GM12878 (cell line): Measurements from ENCODE around the gene EML1. TPM values are rescaled to one million over a fixed set of nuclear protein-coding genes. Genes with fewer than 3 reads are reported as not detected.

Experiments used
- BCL11A ChIP-seq: IDR thresholded peaks from 2 replicates; pipeline ENCODE4 v1.6.1; 2011; ENCODE audit warnings: low read depth, low read length
- CHD1 ChIP-seq: IDR thresholded peaks from 2 replicates; pipeline ENCODE4 v1.6.1; 2012; ENCODE audit warnings: low read depth, low read length, improper control_type of control experiment
- CHD2 ChIP-seq: IDR thresholded peaks from 2 replicates; pipeline ENCODE4 v1.6.1; 2011; ENCODE audit warnings: low read depth, low read length, improper control_type of control experiment, borderline replicate concordance
- CTCF ChIP-seq, 3 experiments: IDR thresholded peaks in 2 of 3; conservative IDR thresholded peaks in 1 of 3; 2 replicates each; pipeline ENCODE4 v1.5.1; 2011; ENCODE audit warnings: low read depth in 3 of 3, low read length in 3 of 3, mild to moderate bottlenecking in 3 of 3, control low read depth in 2 of 3, moderate library complexity in 2 of 3, inconsistent platforms in 1 of 3, mixed read lengths in 1 of 3; ENCODE audit not compliant: control insufficient read depth in 2 of 3, insufficient read depth in 1 of 3; ENCODE audit errors: extremely low read depth in 1 of 3
- IRF4 ChIP-seq: IDR thresholded peaks from 2 replicates; pipeline ENCODE4 v1.6.1; 2011; ENCODE audit warnings: low read depth, low read length
- POU2F2 ChIP-seq: IDR thresholded peaks from 3 replicates; pipeline ENCODE4 v1.6.1; 2011; ENCODE audit warnings: low read depth, mild to moderate bottlenecking, low read length, borderline replicate concordance
- RUNX3 ChIP-seq: IDR thresholded peaks from 2 replicates; pipeline ENCODE4 v1.6.1; 2012; ENCODE audit warnings: low read length, inconsistent platforms
- SREBF1 ChIP-seq: IDR thresholded peaks from 2 replicates; pipeline ENCODE4 v1.6.1; 2012; ENCODE audit warnings: mild to moderate bottlenecking, low read length
- STAT1 ChIP-seq: fragments of 450-650 bp; conservative IDR thresholded peaks from 2 replicates; pipeline ENCODE4 v1.6.1; 2014; ENCODE audit warnings: antibody characterized with exemption, mild to moderate bottlenecking
- TAF1 ChIP-seq: IDR thresholded peaks from 2 replicates; pipeline ENCODE4 v1.6.1; 2011; ENCODE audit warnings: mild to moderate bottlenecking, low read depth, low read length, borderline replicate concordance
- ZBTB40 ChIP-seq: fragments of 450-650 bp; IDR thresholded peaks from 2 replicates; pipeline ENCODE4 v1.6.1; 2016; ENCODE audit warnings: mild to moderate bottlenecking, moderate library complexity, borderline replicate concordance
- ZNF207 ChIP-seq: fragments of 450-650 bp; IDR thresholded peaks from 2 replicates; pipeline ENCODE4 v1.6.1; 2014; ENCODE audit warnings: antibody characterized with exemption, mild to moderate bottlenecking, borderline replicate concordance
- polyA plus RNA-seq, 11 experiments: library from polyadenylated mRNA; depleted of rRNA in 4 of 11; unstranded in 6 of 11; stranded (reverse) in 5 of 11; fragments of >200 nt; fragmentation: Nextera tagmentation in 4 of 11; fragmentation: Illumina TruSeq in 1 of 11; extraction: Ambion mirVana in 4 of 11; extraction: Trizol in 1 of 11; gene quantifications; 1 replicate in 1 of 11; 2 replicates in 10 of 11; pipeline versions ENCODE4 v1.2.1 to v1.2.3, GENCODE V29; 2011 to 2016; ENCODE audit warnings: inconsistent platforms in 2 of 11, missing spikeins in 2 of 11, low read depth in 1 of 11
- total RNA-seq, 4 experiments: library from RNA; depleted of rRNA in 3 of 4; stranded (reverse); fragments of >200 nt in 3 of 4; fragmentation: Illumina TruSeq in 1 of 4; extraction: Trizol in 1 of 4; gene quantifications; 2 replicates each; pipeline versions ENCODE4 v1.2.1 to v1.2.3, GENCODE V29; 2013 to 2021
- TF ChIP-seq, protein P1 (sequence below): fragments of 450-650 bp; IDR thresholded peaks from 2 replicates; pipeline ENCODE4 v1.6.1; 2017; ENCODE audit warnings: mild to moderate bottlenecking, low read depth, inconsistent platforms; ENCODE audit not compliant: poor library complexity, severe bottlenecking
- TF ChIP-seq, protein P2 (sequence below): IDR thresholded peaks from 2 replicates; pipeline ENCODE4 v1.6.1; 2011; ENCODE audit warnings: borderline replicate concordance, low read depth, mild to moderate bottlenecking, moderate library complexity, mixed read lengths, low read length; ENCODE audit not compliant: insufficient read depth; ENCODE audit errors: extremely low read length
- TF ChIP-seq, protein P3 (sequence below): fragments of 450-650 bp; IDR thresholded peaks from 2 replicates; pipeline ENCODE4 v1.6.1; 2017; ENCODE audit warnings: mild to moderate bottlenecking, moderate library complexity

Gene EML1
- total and polyA plus RNA-seq, 10 of the 15 experiments (the other 5 are each of a cell fraction or from before 2014, with no cell fraction given) = 0.05 to 3.4 (median 0.11) TPM; not detected in 3

GRCh38 chr14:99930420-99931274, 137.4 kb downstream of the EML1 start (continued):
- TF ChIP-seq, protein P1, sequence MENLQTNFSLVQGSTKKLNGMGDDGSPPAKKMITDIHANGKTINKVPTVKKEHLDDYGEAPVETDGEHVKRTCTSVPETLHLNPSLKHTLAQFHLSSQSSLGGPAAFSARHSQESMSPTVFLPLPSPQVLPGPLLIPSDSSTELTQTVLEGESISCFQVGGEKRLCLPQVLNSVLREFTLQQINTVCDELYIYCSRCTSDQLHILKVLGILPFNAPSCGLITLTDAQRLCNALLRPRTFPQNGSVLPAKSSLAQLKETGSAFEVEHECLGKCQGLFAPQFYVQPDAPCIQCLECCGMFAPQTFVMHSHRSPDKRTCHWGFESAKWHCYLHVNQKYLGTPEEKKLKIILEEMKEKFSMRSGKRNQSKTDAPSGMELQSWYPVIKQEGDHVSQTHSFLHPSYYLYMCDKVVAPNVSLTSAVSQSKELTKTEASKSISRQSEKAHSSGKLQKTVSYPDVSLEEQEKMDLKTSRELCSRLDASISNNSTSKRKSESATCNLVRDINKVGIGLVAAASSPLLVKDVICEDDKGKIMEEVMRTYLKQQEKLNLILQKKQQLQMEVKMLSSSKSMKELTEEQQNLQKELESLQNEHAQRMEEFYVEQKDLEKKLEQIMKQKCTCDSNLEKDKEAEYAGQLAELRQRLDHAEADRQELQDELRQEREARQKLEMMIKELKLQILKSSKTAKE = peak; percentile 75
- TF ChIP-seq POU2F2 (peak; percentile 64; the same call in 1 of the 3 replicates), CHD2 (peak; percentile 49; the same call in 1 of the 2 replicates), STAT1 (no peak), IRF4 (peak; percentile 91), CHD1 (no peak), SREBF1 (no peak), ZNF207 (no peak), ZBTB40 (no peak), BCL11A (peak; percentile 73), CTCF (IDR thresholded peaks at IDR 0.05 in 2 of 3, conservative IDR thresholded peaks at IDR 0.05 in 1 of 3; ENCODE audit: control insufficient read depth in 2 of 3, extremely low read depth in 1 of 3, insufficient read depth in 1 of 3, low read depth in 3 of 3, low read length in 3 of 3) (no peak), RUNX3 (peak; percentile 51), TAF1 (no peak)
- TF ChIP-seq, protein P2, sequence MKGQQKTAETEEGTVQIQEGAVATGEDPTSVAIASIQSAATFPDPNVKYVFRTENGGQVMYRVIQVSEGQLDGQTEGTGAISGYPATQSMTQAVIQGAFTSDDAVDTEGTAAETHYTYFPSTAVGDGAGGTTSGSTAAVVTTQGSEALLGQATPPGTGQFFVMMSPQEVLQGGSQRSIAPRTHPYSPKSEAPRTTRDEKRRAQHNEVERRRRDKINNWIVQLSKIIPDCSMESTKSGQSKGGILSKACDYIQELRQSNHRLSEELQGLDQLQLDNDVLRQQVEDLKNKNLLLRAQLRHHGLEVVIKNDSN = no peak
- TF ChIP-seq, protein P3, sequence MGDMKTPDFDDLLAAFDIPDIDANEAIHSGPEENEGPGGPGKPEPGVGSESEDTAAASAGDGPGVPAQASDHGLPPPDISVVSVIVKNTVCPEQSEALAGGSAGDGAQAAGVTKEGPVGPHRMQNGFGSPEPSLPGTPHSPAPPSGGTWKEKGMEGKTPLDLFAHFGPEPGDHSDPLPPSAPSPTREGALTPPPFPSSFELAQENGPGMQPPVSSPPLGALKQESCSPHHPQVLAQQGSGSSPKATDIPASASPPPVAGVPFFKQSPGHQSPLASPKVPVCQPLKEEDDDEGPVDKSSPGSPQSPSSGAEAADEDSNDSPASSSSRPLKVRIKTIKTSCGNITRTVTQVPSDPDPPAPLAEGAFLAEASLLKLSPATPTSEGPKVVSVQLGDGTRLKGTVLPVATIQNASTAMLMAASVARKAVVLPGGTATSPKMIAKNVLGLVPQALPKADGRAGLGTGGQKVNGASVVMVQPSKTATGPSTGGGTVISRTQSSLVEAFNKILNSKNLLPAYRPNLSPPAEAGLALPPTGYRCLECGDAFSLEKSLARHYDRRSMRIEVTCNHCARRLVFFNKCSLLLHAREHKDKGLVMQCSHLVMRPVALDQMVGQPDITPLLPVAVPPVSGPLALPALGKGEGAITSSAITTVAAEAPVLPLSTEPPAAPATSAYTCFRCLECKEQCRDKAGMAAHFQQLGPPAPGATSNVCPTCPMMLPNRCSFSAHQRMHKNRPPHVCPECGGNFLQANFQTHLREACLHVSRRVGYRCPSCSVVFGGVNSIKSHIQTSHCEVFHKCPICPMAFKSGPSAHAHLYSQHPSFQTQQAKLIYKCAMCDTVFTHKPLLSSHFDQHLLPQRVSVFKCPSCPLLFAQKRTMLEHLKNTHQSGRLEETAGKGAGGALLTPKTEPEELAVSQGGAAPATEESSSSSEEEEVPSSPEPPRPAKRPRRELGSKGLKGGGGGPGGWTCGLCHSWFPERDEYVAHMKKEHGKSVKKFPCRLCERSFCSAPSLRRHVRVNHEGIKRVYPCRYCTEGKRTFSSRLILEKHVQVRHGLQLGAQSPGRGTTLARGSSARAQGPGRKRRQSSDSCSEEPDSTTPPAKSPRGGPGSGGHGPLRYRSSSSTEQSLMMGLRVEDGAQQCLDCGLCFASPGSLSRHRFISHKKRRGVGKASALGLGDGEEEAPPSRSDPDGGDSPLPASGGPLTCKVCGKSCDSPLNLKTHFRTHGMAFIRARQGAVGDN = no peak
